Tibial nerve (tissue), 4 donors: Measurements from ENCODE around the gene MATR3. TPM values are rescaled to one million over a fixed set of nuclear protein-coding genes. Genes with fewer than 3 reads are reported as not detected.
"Not testable (repeated sequence)": the region's sequence is repeated elsewhere in the genome, so short reads cannot be mapped to it uniquely, and the experiment has no call there.

Source experiments
- DNase-seq, 2 donors: peaks; one replicate each; pipeline ENCODE4 v3.0.0-alpha.2; 2019; ENCODE audit warnings: low spot score in 2 of 2
- H3K27ac ChIP-seq, 4 donors: fragments of 200-600 bp; sonication (generic) in 3 of 4; one replicate each; pipeline ENCODE4 v1.5.1; 2017 to 2019; ENCODE audit warnings: mild to moderate bottlenecking in 1 of 4
- H3K27me3 ChIP-seq, 2 donors: fragments of 200-600 bp; sonication (generic) in 1 of 2; one replicate each; pipeline versions ENCODE4 v1.5.1 to v1.6.0; 2017 to 2019
- H3K36me3 ChIP-seq, 3 donors: fragments of 200-600 bp; sonication (generic); one replicate each; pipeline ENCODE4 v1.5.1; 2018 to 2019
- H3K4me1 ChIP-seq, 4 donors: fragments of 200-600 bp; sonication (generic) in 3 of 4; one replicate each; pipeline ENCODE4 v1.5.1; 2017 to 2019
- H3K4me3 ChIP-seq, 4 donors: fragments of 200-600 bp; sonication (generic) in 3 of 4; one replicate each; pipeline ENCODE4 v1.5.1; 2017 to 2019; ENCODE audit warnings: mild to moderate bottlenecking in 1 of 4, moderate library complexity in 1 of 4
- H3K9me3 ChIP-seq, 4 donors: fragments of 200-600 bp; sonication (generic) in 3 of 4; one replicate each; pipeline ENCODE4 v1.5.1; 2017 to 2019
- CTCF ChIP-seq, 5 experiments: fragments of 200-600 bp in 3 of 5; fragments of 450-650 bp in 2 of 5; sonication (generic) in 3 of 5; IDR thresholded peaks; one replicate each; pipeline ENCODE4 v1.5.1; 2016 to 2019; ENCODE audit warnings: antibody characterized with exemption in 5 of 5, mild to moderate bottlenecking in 3 of 5, moderate library complexity in 2 of 5
- EP300 ChIP-seq, 2 donors: sonication (generic); formaldehyde crosslinking; IDR thresholded peaks; one replicate each; pipeline ENCODE4 v1.6.1; 2017; ENCODE audit warnings: antibody characterized with exemption in 2 of 2, mild to moderate bottlenecking in 1 of 2
- POLR2A ChIP-seq, 2 donors: fragments of 450-650 bp; IDR thresholded peaks; one replicate each; pipeline ENCODE4 v1.6.1; 2017; ENCODE audit warnings: antibody characterized with exemption in 2 of 2, mild to moderate bottlenecking in 2 of 2, moderate library complexity in 2 of 2
- WGBS, 2 donors: methylation state at CpG; one replicate each; pipeline ENCODE4 v1.1.5; 2018; 5-methylcytosine and 5-hydroxymethylcytosine counted together
- total RNA-seq, 4 donors: library from RNA; depleted of rRNA; stranded (reverse); fragments of >200 nt; gene quantifications; one replicate each; pipeline ENCODE4 v1.1.0, GENCODE V29; 2016

Gene MATR3
- total RNA-seq, 4 donors from 2014 or later = 147 to 231 (median 196) TPM

- Histone ChIP-seq H3K9me3 (no peaks in the 10 kb centered on the region), H3K4me3 (no peak overlapping the region), H3K27ac (no peak overlapping the region), H3K36me3 (no peaks in the 10 kb centered on the region), H3K4me1 (peaks cover 7 to 98% (median 74%) of the 10 kb centered on the region in 4 donors), H3K27me3 (no peaks in the 10 kb centered on the region)
- DNase-seq = no peak
- 25 to 35% methylated on average over 3 of the region's 3 CpGs for WGBS, 2 donors
- no peak for TF ChIP-seq POLR2A (IDR thresholded peaks at IDR 0.05)
- TF ChIP-seq EP300 (IDR thresholded peaks at IDR 0.05) = no peak
These were observed 11.1 kb downstream of the MATR3 start for GRCh38 chr5:139304391-139305324.

GRCh38 chr5:139306197-139306596, 12.7 kb downstream of the MATR3 start:
- 15 to 35% methylated on average over 1 of the region's 1 CpG for WGBS, 2 donors
- peaks cover 7 to 98% (median 66%) of the 10 kb centered on the region in 4 donors for H3K4me1 ChIP-seq
- no peak for DNase-seq

GRCh38 chr5:139306628-139307379, 13.3 kb downstream of the MATR3 start:
- no peak for DNase-seq
- Histone ChIP-seq H3K9me3 (no peaks in the 10 kb centered on the region), H3K27ac (no peak overlapping the region), H3K27me3 (no peaks in the 10 kb centered on the region), H3K4me1 (peaks cover 7 to 99% (median 64%) of the 10 kb centered on the region in 4 donors), H3K36me3 (no peaks in the 10 kb centered on the region), H3K4me3 (no peak overlapping the region)
- no peak for TF ChIP-seq POLR2A (IDR thresholded peaks at IDR 0.05)
- no peak for TF ChIP-seq EP300 (IDR thresholded peaks at IDR 0.05)
- TF ChIP-seq CTCF (IDR thresholded peaks at IDR 0.05) = no peak
- WGBS, 2 donors = 48 to 49% methylated on average over 3 of the region's 3 CpGs

More at GRCh38 chr5:139306197-139306596, 12.7 kb downstream of the MATR3 start:
- H3K4me3 ChIP-seq = no peak overlapping the region
- no peaks in the 10 kb centered on the region for H3K36me3 ChIP-seq
- no peaks in the 10 kb centered on the region for H3K9me3 ChIP-seq
- no peak overlapping the region for H3K27ac ChIP-seq
- TF ChIP-seq CTCF (IDR thresholded peaks at IDR 0.05) (no peak), POLR2A (IDR thresholded peaks at IDR 0.05) (no peak), EP300 (IDR thresholded peaks at IDR 0.05) (no peak)
- H3K27me3 ChIP-seq = no peaks in the 10 kb centered on the region

DNA sequence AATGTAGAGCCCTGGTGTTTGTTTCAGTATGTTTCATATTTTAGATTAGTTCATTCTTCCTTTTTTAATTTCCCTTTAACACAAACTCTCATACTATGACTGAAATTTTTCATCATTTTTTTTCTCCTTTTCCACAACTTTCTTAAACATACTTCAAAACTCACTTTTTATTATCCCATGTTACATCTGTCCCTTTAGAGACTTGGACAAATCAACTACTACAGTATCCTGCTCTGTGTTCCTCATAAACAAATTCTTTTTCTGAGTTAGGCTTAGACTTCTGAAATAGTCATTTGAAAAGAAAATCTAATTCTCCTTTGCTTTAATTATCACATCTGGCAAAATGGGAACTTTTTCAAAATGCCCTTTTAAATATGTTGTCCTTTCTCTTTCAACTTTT, 15.3 kb downstream of the MATR3 start:
- Histone ChIP-seq H3K36me3 (no peaks in the 10 kb centered on the region), H3K27ac (no peak overlapping the region), H3K27me3 (no peaks in the 10 kb centered on the region), H3K4me3 (no peak overlapping the region), H3K4me1 (peaks cover 7 to 99% (median 61%) of the 10 kb centered on the region in 4 donors), H3K9me3 (no peaks in the 10 kb centered on the region)
- TF ChIP-seq EP300 (IDR thresholded peaks at IDR 0.05) = no peak
- no peak for TF ChIP-seq POLR2A (IDR thresholded peaks at IDR 0.05)
- TF ChIP-seq CTCF (IDR thresholded peaks at IDR 0.05) = no peak
- DNase-seq = no peak

DNA sequence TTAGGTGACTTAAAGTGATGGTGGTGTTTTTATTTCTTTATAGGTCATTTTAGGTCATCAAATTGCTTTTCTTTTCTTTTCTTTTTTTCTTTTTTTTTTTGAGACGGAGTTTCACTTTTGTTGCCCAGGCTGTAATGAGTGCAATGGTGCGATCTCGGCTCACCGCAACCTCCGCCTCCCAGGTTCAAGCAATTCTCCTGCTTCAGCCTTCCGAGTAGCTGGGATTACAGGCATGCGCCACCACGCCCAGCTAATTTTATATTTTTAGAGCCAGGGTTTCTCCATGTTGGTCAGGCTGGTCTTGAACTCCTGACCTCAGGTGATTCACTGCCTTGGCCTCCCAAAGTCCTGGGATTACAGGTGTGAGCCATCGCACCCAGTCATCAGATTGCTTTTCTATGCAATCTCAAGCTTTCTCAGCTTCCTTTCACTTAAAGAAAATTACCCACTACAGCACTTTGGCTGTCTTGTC, 17.2 kb downstream of the MATR3 start:
- H3K4me1 ChIP-seq = peaks cover 7 to 99% (median 56%) of the 10 kb centered on the region in 4 donors
- not testable (repeated sequence) for H3K4me3 ChIP-seq, H3K9me3 ChIP-seq, H3K36me3 ChIP-seq, DNase-seq, H3K27me3 ChIP-seq, H3K27ac ChIP-seq
- 77 to 78% methylated on average over 9 of the region's 9 CpGs for WGBS, 2 donors
